Body of pancreas (tissue), 4 donors: ENCODE results near the gene PSMB7. TPM values are rescaled to one million over a fixed set of nuclear protein-coding genes. Genes with fewer than 3 reads are reported as not detected.

Experiments
- ATAC-seq: fragments of 150-250 bp; one replicate; pipeline ENCODE4 v1.9.1; 2016
- DNase-seq, 4 donors: peaks; one replicate each; pipeline ENCODE4 v3.0.0-alpha.2; 2019
- H3K27ac ChIP-seq, 4 donors: fragments of 200-600 bp; sonication (generic); 1 replicate in 3 of 4; 2 replicates in 1 of 4; pipeline versions ENCODE4 v1.5.1 to v1.6.1; 2016 to 2019; ENCODE audit warnings: mild to moderate bottlenecking in 1 of 4, mixed read lengths in 1 of 4, moderate library complexity in 1 of 4
- H3K27me3 ChIP-seq, 2 donors: fragments of 200-600 bp; sonication (generic); one replicate each; pipeline ENCODE4 v1.6.0; 2016; ENCODE audit warnings: mild to moderate bottlenecking in 1 of 2
- H3K36me3 ChIP-seq, 2 donors: fragments of 200-600 bp; sonication (generic); replicated peaks in 1 of 2; 2 replicates each; pipeline ENCODE4 v1.5.1; 2016; ENCODE audit warnings: low read depth in 2 of 2; ENCODE audit not compliant: insufficient read depth in 1 of 2
- H3K4me1 ChIP-seq: fragments of 200-600 bp; sonication (generic); one replicate; pipeline ENCODE4 v1.6.0; 2016
- H3K4me3 ChIP-seq, 2 donors: fragments of 200-600 bp; sonication (generic); 1 replicate in 1 of 2; 2 replicates in 1 of 2; pipeline ENCODE4 v1.5.1; 2016 to 2019
- H3K9me3 ChIP-seq, 3 donors: fragments of 200-600 bp; sonication (generic); 1 replicate in 2 of 3; 2 replicates in 1 of 3; pipeline ENCODE4 v1.5.1; 2016
- POLR2A ChIP-seq, 3 donors: fragments of 450-650 bp; IDR thresholded peaks; one replicate each; pipeline ENCODE4 v1.6.1; 2016; ENCODE audit warnings: antibody characterized with exemption in 3 of 3, mild to moderate bottlenecking in 2 of 3
- WGBS, 2 donors: methylation state at CpG; one replicate each; pipeline ENCODE4 v1.1.5; 2017; 5-methylcytosine and 5-hydroxymethylcytosine counted together
- intact Hi-C: fragments of 100-400 bp; cut with DNase I; formaldehyde crosslinking; loops from one replicate; pipeline ENCODE4 v1.15.1; 2023
- total RNA-seq, 2 donors: library from RNA; depleted of rRNA; stranded (reverse); fragments of >200 nt; gene quantifications; one replicate each; pipeline ENCODE4 v1.1.0, GENCODE V29; 2016
- TF ChIP-seq, protein P1 (sequence below), 7 experiments: fragments of 450-650 bp in 4 of 7; fragments of 200-600 bp in 3 of 7; sonication (generic) in 3 of 7; IDR thresholded peaks; one replicate each; pipeline ENCODE4 v1.5.1; 2016 to 2019; ENCODE audit warnings: antibody characterized with exemption in 7 of 7

The PSMB7 gene
- total RNA-seq, 2 donors from 2014 or later = 31.6 to 93.9 TPM

DNA sequence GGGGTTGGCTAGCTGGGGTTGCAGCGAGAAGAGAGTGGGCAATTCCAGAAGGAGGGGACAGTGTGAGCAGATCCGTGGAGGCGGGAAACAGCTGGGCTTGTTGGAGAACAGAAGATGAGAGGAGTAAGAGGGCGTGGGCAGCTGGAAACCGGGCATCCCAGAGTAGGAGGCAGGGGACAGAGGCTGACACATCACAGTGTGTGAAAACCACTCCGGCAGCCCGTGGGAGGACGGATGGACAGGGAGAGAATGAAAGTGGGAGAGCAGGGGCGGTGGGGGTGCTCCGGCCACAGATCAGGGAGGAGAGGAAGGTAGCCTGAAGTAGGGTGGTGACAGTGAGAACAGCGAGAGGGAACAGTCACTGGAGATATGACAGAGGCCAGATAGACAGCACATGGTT is 8.3 kb upstream of the PSMB7 start:
- WGBS, 2 donors = 31 to 33% methylated on average over 11 of the region's 11 CpGs
- DNase-seq (no peak), ATAC-seq (no peak)
- no peaks in the 10 kb centered on the region for H3K27me3 ChIP-seq
- H3K4me3 ChIP-seq = no peak overlapping the region
- no peaks in the 10 kb centered on the region for H3K9me3 ChIP-seq
- intact Hi-C loops = no loop called here
- H3K4me1 ChIP-seq = no peaks in the 10 kb centered on the region
- H3K36me3 ChIP-seq = no peaks in the 10 kb centered on the region
- TF ChIP-seq, protein P1, sequence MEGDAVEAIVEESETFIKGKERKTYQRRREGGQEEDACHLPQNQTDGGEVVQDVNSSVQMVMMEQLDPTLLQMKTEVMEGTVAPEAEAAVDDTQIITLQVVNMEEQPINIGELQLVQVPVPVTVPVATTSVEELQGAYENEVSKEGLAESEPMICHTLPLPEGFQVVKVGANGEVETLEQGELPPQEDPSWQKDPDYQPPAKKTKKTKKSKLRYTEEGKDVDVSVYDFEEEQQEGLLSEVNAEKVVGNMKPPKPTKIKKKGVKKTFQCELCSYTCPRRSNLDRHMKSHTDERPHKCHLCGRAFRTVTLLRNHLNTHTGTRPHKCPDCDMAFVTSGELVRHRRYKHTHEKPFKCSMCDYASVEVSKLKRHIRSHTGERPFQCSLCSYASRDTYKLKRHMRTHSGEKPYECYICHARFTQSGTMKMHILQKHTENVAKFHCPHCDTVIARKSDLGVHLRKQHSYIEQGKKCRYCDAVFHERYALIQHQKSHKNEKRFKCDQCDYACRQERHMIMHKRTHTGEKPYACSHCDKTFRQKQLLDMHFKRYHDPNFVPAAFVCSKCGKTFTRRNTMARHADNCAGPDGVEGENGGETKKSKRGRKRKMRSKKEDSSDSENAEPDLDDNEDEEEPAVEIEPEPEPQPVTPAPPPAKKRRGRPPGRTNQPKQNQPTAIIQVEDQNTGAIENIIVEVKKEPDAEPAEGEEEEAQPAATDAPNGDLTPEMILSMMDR (IDR thresholded peaks at IDR 0.05) = no peak
- TF ChIP-seq POLR2A (IDR thresholded peaks at IDR 0.05) = no peak
- H3K27ac ChIP-seq = no peak overlapping the region

DNA sequence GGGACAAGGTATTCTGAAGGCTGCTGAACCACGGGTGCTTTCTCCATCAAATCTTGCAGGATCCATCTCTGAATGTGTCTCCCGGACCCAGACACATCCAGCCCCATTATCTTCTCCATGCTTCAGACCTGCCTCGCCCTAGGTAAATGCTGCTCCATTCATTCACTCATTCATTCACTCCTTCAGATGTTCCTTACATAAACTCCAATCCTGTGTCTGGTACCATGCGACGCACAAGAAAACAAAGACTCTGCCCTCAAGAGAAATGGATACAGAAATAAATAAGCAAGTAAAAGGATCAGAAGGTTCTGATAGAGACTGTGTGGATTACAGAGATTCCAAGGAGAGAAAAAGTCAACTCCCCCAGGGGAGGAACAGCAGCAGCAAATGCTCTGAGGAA is 7.9 kb upstream of the PSMB7 start:
- H3K27me3 ChIP-seq = no peaks in the 10 kb centered on the region
- ATAC-seq (no peak), DNase-seq (no peak)
- no peaks in the 10 kb centered on the region for H3K4me1 ChIP-seq
- intact Hi-C loops = no loop called here
- no peak overlapping the region for H3K4me3 ChIP-seq
- H3K9me3 ChIP-seq = no peaks in the 10 kb centered on the region
- H3K27ac ChIP-seq = no peak overlapping the region
- WGBS, 2 donors = 70 to 71% methylated on average over 5 of the region's 5 CpGs
- TF ChIP-seq, protein P1 (IDR thresholded peaks at IDR 0.05) = no peak
- no peak for TF ChIP-seq POLR2A (IDR thresholded peaks at IDR 0.05)
- no peaks in the 10 kb centered on the region for H3K36me3 ChIP-seq

DNA sequence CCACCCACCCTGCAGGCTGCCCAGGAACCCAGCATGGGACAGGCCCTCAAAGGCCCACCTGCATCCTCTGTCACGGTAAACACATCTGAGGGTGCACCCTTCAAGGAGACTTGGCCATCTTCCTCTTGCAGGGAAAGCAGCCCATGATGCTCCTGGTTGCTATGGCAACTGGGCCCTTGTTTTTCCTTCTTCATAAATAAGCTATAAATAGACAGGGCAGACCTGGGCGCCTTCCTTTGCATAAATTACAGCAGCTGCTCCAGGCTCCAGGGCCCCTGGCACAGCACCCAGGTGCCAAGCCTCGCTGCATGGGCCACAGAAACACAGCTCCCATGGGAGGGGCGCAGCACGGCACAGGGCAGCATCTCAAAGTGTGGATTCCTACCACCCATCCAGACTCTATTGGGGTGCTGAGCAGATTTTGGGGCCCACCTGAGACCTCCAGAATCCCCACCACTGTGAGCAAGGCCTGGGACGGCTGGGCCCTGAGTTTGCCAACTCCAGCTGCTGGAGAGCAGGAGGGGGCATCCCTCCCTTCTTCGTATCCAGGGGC is 5.8 kb upstream of the PSMB7 start:
- 69 to 77% methylated on average over 3 to 7 of the region's 7 CpGs for WGBS, 2 donors

DNA sequence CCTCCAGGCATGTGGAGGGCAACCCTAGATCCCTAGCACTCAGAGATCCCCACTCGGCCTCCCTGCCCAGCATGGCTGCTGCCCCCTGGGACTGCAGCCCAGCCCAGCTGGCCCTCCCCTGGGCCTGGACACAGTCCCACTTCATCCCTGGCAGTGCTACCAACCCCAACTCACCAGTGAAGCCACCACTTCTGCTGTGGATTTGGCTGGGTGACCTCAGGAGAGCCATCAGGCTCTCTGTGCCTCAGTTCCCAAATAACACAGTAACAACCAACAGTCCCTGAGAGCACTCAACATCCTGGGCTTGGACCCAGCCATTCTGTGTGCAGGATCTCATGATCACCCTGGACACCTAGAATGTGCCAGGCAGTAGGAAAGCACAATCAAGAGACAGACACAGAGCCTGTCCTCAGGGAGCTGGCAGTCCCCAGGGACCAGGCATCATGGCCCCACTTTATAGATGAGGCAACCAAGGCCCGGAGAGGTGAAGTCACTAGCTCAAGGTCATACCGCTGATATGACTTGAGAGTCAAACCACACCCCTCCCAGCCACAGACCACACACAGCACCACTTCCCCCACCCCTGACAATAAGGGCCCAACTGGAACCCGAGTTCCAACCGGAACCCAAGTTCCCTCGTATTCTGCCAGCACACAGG is 4.7 kb upstream of the PSMB7 start:
- H3K9me3 ChIP-seq = no peaks in the 10 kb centered on the region
- no peak for TF ChIP-seq POLR2A (IDR thresholded peaks at IDR 0.05)
- TF ChIP-seq, protein P1 (IDR thresholded peaks at IDR 0.05) = no peak
- WGBS, 2 donors = 59 to 95% methylated on average over 3 to 6 of the region's 6 CpGs
- no peak for ATAC-seq
- peaks cover 3% of the 10 kb centered on the region for H3K4me1 ChIP-seq
- no peak for DNase-seq
- no peaks in the 10 kb centered on the region for H3K27me3 ChIP-seq
- H3K4me3 ChIP-seq = no peak overlapping the region
- no peaks in the 10 kb centered on the region for H3K36me3 ChIP-seq
- H3K27ac ChIP-seq = no peak overlapping the region
- intact Hi-C loops = no loop called here

More for the DNA sequence above, 5.8 kb upstream of the PSMB7 start:
- Histone ChIP-seq H3K36me3 (no peaks in the 10 kb centered on the region), H3K4me1 (no peaks in the 10 kb centered on the region), H3K27me3 (no peaks in the 10 kb centered on the region), H3K4me3 (no peak overlapping the region), H3K27ac (no peak overlapping the region), H3K9me3 (no peaks in the 10 kb centered on the region)
- intact Hi-C loops = no loop called here
- no peak for ATAC-seq
- no peak for DNase-seq
- TF ChIP-seq POLR2A (IDR thresholded peaks at IDR 0.05) = no peak
- TF ChIP-seq, protein P1 (IDR thresholded peaks at IDR 0.05) = no peak
